Loucy (cell line): ENCODE results near the gene POFUT1.

Experiments used
- CTCF ChIP-seq: fragments of 200-600 bp; sonication (generic); conservative IDR thresholded peaks from 2 replicates; pipeline ENCODE4 v1.5.1; 2014; ENCODE audit warnings: mild to moderate bottlenecking, antibody characterized with exemption, low read length
- EZH2phosphoT487 ChIP-seq: fragments of 200-600 bp; IDR thresholded peaks from 2 replicates; pipeline ENCODE4 v1.6.1; 2018; ENCODE audit warnings: antibody characterized with exemption, mild to moderate bottlenecking, moderate library complexity, borderline replicate concordance

DNA sequence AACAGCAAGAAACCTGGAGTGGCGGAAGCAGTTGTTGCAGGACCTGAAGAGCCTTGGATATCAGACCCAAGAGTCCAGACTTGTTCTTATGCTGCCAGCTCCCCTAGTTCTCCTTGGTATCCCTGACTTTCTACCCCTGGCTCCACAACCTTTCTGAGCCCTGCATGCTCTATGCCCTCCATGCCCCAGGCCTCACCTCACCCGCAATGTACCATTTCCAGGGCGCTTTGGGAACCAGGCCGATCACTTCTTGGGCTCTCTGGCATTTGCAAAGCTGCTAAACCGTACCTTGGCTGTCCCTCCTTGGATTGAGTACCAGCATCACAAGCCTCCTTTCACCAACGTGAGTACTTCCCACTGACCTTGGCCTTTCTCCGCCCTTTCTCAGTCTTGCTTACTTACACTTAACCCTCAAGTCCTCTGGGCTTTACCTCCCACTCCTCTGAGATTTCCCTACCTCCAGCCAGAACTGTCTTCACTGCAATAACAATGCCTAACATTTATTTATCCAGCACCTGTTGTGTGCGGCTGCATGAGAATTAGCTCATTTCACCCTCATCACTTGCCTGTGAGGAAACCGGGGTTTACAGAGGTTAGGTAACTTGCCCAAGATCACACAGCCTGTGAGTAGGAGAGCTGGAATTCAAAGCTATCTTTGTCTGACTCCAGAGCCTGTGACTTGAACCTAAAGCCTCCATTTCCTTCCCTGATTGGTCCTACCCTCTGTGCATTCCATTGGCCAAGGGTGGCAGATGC, 2.3 kb downstream of the POFUT1 start:
- TF ChIP-seq CTCF, result no peak
- no peak for TF ChIP-seq EZH2phosphoT487
